Eye (tissue), 1 donor: ENCODE data around the gene CCNF.
"Not testable (repeated sequence)": the region's sequence is repeated elsewhere in the genome, so short reads cannot be mapped to it uniquely, and the experiment has no call there.

Source experiments
- DNase-seq: peaks from one replicate; pipeline ENCODE4 v3.0.0-alpha.2; 2015

The CCNF gene

DNA sequence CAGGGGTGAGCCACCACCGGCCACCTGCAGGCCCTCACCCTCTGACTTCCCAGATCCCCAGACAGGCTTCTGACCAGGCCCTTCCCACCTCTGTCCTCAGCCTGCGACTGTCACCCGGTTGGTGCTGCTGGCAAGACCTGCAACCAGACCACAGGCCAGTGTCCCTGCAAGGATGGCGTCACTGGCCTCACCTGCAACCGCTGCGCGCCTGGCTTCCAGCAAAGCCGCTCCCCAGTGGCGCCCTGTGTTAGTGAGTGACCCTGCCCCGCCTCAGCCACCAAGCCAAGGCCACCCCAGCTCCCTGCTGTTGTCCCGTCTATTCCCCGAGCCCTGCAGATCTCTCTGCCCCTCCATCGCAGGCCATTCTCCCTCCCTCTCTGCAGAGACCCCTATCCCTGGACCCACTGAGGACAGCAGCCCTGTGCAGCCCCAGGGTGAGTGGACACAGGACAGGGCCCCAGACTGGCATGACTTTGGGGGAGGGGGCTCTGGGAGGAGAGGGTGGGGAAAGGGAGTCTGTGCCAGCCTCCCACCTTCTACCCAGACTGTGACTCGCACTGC, 43.7 kb downstream of the CCNF start:
- DNase-seq: no peak

DNA sequence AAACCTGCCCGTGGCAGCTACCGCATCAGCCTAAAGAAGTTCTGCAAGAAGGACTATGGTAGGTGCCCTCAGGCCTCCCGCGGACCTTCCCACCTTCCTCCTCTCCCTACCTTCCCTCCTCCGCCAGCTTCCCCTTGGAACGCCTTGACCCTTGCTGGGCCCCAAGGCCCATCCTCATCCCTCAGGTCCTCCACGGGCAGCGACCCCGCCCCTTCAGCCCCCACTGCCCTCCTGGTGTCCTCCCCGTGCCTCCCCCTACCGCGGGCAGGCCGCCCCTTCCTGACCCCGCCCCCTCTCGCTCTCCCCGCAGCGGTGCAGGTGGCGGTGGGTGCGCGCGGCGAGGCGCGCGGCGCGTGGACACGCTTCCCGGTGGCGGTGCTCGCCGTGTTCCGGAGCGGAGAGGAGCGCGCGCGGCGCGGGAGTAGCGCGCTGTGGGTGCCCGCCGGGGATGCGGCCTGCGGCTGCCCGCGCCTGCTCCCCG, 44.2 kb downstream of the CCNF start:
- DNase-seq: peak; percentile 52

DNA sequence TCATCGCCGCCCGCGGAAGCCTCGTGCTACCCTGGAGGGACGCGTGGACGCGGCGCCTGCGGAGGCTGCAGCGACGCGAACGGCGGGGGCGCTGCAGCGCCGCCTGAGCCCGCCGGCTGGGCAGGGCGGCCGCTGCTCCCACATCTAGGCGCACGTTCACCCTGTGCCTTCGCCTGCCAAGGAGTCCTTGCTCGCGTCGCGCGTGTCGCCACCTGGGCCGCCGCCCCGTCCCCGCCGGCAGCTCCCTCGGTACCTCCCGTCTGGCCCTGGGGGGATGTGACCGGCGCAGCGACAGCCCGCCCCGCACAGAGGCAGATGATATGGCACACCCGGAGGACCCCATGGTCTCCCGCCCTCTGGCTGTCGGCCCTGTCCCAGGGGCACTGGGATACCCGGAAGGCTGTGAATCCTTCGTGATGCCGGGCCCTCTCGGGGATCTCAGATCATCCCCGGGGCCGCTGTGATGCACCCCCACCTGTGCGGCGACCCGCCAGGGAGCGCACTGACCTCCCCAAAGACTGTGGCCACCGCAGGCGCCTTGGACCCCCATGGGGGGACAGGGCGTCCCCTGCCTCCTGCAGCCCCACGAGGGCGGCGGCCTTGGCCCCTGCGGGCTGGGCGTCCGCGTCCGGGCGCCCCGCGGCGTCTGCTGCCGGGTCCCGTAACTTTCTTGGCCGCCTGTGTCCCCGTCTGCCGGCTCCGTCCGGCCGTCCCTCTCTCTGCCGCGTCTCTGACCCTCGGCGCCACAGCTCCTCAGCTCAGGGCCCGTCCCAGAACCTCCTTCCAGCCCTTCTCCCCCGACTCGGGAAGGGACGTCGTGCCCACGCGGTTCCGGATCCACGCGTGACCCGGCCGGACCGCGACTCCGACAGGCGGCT, 45.0 kb downstream of the CCNF start:
- peak; percentile 74 for DNase-seq

DNA sequence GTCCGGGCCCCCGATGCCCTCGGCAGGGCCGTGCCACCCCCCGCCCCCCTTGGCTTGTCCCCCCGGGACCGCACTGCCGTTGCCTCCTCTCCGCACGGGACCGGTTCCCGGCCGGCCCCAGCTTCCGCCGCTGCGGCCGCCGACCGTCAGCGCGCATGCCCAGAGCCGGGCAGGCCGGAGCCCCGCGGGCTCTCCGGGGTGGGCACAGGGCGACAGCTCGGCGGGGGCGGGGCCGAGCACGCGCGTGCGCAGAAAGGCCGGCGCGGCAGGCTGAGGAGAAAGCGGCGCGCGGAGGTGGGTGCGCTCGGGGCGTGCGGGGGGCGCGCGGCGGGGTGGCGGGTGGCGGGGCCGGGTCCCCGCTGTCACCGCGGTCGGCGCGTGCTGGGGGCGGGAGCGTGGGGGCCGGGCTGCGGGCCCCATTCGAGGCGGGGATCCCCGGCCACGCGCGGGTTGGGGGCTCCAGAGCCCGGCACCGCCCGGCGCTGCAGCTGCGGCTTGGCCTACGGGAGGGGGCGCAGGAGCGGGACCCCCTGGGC, 45.7 kb downstream of the CCNF start, which contains the start of gene TBC1D24:
TSS of gene TBC1D24 (plus strand) at position 251 of the 536 bp plus-strand sequence. CDS start 21,022 bp downstream, outside the sequence.
- DNase-seq: peak; percentile 94

DNA sequence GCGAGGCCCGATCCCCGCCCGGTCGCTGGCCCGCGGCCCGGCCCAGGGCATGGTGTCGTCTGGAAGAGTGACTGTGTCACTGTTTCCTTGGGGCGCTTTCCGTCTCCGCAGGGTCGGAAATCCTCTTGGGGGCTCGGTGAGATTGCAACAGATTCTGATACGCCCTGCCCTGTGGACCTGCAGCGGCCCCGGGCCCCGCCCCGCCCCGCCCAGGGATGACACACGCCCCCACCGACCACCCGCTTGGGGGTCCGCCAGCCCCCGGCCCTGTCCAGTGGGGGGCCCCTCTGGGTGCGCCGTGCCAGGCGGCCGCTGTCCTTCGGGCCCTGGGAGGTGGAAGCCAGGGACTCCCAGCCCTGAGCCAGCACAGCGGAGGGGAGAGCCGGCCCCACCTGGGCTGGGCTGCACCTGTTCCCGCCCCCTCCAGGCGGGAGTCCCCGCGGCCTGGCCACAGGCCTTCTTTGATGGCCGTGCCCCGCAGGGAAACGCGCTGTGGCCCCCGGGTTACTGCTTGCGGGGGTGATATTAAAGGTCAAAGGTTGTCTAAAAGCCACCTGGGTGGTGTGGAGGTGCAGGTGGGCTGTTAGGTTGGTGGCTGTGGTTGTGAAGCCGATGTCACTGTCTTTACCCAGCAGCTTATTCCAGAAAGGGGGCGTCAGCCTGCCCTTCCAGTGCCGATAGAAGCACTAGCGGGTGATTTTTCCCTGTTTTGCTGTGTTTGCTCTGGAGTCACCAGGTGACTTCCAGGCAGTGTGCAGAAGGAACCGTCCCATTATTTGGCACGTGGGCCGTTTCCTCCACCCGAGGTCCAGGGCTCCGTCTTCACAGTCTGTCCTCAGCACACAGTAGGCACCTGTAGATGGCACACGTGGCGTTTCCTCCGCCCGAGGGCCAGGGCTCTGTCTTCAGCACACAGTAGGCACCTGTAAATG, 46.4 kb downstream of the CCNF start:
- DNase-seq: peak; percentile 63

DNA sequence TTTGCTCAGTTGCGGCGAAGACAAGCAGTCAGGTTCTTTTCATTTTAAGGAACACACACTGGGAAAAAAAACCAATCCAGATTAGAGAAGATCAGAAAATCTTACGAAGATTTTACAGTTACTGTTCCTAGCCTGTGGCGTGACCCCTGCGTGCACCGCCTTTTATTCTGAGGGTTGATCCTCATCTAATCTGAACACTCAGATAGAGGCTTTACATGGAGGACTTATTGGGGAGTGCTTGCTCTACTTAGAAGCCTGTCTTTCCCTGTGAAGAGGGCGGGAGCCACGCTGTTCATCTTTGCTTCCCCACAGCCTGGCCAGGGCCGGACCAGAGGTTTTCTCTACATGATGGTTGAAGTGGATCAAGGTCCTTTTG, 47.1 kb downstream of the CCNF start:
- DNase-seq: no peak

DNA sequence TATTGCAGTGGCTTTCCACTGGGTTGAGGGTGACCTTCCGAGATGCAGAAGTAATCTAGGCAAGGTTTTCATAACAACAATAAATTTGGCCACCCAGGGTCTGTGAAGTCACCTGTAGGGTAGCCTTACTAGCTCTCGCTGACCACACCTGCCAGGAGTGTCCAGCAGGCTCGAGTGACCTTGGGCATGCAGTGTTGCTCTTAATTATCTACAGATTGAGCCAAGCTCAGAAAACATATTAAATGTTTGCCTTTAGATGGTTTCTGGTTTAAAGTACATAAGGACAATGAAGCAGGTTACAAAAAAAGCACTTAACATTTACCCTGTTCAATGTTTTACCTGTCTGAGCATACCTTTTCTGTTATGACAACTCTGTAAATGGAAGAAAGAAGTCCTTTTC, 47.5 kb downstream of the CCNF start:
- DNase-seq: no peak

DNA sequence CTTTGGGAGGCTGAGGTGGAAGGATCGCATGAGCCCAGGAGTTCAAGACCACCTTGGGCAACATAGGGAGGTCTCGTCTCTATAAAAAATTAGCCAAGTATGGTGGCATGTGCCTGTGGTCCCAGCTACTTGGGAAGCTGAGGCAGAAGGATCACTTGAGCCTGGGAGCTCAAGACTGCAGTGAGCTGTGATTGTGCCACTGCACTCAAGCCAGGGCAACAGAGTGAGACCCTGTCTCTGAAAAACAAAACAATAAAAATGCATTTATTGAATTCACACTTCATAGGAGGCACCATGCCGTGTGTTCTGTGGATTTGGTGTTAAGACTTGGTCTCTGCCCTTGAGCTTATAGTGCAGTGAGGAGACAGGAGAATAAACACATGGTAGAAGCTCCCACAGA, 48.1 kb downstream of the CCNF start:
- no peak for DNase-seq

DNA sequence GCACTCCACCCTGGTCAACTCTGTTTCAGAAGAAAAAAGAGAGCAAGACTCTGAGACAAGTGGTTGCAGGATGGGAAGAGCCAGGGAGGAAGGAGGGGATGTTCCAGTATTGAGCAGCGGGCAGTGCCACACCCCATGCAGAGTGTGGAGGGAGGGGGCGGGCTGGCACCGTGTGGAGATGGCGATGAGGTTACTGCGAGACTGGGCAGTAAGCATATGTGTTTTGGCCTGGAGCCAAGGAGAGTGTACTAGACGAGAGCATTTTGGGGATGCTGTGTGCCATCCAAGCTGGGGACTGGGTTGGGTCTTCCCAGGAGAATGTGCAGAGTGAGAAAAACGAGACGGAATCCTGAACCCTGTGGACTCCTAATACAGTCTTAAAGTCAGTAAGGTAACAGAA, 49.0 kb downstream of the CCNF start:
- DNase-seq: no peak

DNA sequence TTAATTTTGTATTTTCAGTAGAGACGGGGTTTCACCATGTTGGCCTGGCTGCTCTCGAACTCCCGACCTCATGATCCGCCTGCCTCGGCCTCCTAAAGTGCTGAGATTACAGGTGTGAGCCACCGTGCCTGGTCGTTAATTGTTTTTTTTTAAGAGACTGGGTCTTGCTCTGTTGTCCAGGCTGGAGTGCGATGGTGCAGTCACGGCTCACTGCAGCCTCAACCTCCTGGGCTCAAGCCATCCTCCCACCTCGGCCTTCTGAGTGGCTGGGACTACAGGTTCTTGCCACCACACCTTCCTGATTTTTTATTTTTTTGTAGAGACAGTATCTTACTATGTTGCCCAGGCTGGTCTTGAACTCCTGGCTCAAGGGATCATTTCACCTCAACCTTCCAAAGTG, 50.7 kb downstream of the CCNF start:
- DNase-seq: not testable (repeated sequence)

DNA sequence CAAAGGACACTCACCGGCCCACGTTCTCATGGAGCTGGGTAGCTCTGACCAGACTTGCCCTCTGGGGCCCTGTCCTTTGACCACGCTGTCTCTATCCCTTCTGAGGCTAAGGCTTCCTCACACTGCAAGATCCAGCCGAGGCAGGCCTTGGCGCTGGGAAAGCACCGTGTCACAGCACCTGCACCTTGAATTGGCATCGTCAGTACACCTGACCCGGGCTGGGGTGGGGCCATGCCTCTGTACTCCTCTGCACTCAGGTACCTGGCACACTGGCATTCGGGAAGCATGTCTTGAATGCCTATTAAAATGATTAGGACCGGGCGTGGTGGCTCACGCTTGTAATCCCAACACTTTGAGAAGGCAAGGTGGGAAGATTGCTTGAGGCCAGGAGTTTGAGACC, 51.7 kb downstream of the CCNF start:
- DNase-seq: no peak

DNA sequence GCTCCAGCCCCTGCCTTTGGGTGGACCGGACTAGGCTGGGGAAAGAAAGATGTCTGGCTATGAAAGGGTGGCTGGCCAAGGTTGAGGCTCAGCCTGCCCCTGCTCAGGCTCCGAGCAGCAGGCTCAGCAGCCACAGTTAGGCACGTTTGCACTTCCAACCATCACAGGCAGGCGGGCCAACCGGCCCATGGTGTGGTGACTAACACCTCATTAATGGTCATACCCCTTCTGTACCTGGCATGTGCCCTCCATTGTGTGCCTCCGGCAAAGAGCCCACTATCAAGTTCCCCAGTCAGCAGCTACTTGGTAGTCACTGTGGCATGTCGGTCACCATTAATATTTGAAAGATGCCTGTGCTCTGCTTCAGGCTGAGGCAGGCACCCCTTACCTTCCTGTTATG, 52.4 kb downstream of the CCNF start:
- DNase-seq: no peak

DNA sequence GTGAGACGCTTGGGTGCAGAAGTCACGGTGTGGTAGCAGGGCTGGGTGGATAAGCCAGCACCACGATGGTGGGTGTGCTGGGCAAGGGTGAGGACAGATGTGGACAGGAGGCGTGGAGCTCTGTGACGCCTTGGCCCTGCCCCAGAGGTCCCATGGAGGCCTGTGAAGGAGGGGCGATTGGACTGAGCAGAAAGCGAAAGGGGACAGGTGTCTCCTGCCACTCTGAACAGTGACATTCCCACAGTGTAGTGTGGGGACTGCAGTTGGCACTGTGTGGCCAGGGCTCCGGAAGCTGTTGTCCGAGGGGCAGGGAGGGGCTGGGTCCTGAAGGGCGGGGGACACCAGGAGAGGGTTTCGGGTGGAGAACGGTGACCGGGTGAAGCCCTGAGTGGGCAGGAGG, 53.0 kb downstream of the CCNF start:
- DNase-seq: no peak

DNA sequence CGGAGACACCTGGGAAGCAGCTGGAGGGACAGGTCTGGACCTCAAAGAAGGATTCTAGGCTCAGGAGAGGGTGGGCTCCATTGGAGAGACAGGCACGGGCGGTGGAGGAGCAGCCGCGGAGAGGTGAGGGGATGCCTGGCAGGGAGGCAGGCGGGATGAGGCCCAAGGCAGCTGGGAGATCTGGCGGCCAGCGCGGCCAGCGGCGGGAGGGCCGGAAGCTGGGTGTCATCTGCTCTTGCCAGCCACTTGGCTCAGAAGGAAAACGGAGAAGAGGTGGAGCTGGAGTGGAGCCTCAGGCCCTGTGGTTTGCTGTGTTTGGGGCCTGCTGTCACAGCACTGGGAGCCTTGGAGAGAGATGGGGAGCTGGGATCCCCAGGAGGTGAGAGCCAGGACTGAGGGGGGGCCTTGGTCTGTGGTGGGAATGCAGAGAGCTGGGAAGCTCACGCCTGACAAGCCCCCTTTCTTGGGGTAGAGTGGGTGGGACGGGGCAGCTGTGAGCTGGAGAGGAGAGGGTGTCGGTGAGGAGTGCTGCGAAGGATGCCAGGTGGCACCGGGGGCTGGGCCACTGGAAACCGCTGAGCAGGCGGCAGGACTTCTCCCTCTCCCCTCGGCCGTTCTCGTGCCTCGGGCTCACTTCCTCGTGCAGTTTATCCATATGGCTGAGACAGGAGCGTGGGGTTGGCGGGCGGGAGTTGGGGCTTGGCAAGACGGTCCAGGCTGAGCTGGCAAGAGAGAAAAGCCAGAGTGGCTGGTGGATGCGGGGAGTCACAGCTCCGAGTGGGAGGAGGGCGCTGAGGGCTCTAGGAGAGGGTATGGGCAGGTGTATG, 53.7 kb downstream of the CCNF start:
- peak; percentile 46 for DNase-seq

DNA sequence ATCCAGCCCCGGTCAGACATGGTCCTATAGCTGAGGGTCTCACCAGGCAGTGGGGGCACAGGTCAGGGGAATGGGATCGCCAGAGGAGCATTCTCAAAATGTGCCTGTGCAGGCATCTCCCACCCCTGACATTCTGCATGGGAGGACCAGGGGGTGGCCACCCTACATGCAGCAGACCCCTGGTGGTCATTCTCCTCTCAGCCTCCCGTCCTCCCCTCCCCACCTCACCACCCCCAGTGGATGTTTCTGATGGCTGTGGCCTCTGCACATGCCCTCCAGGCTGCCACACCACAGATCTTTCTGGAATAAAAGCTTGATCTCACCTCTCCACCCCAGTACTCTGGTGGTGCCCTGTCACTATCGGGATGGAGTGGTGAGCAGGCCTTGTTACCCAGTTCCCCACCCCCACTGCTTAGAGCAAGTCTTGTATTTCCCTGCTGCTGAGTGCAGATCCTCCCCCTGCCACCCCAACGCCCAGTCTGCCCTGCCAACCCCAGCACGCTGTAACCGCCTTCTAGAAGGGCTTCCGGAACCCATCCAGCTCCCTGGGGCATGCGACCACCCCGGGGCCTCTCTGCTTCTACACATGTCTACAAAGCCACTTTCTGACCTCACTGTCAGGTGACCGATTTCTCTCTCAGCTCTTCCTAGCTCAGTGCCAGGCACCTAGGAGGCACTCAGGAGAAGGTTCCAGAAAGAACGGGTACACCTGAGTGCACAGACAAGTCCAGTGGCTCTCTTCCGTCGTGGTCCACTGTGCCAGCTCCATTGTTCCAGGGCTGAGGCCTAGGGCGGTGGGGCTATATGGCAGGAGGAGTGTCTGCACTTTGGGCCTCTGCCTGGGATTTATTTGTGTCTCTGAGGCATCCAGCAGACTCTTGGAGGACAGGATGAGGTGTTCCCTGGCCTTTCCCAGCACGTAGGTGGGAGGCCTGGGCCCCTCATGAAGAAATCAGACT, 55.0 kb downstream of the CCNF start:
- no peak for DNase-seq

DNA sequence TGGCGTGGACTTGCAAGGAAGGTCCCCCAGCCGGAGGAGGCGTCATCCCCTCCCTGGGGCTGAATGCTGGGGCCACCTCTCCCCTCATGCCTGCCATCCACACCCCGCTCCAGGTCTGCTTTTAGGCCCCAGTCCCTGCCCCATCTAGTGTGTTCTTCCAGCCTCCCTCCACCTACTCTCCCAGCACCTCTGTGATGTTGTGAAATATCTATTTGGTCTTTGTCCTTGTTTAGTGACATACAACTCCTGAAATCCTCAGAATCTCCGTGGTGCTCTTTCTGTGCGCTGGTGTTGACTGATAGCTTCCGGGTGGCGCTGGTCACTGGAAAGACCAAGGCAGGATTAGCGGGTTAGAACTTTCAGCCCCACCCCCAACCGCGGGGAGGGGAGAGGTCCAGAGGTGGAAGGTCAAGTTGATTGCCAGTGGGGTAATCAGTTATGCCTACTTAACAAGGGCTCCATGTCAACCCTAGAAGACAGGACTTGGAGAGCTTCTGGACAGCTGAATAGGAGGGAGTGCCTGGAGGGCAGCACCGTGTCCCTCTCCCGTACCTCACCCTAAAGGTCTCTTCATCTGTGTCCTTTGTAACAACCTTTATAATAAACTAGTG, 55.8 kb downstream of the CCNF start:
- no peak for DNase-seq

DNA sequence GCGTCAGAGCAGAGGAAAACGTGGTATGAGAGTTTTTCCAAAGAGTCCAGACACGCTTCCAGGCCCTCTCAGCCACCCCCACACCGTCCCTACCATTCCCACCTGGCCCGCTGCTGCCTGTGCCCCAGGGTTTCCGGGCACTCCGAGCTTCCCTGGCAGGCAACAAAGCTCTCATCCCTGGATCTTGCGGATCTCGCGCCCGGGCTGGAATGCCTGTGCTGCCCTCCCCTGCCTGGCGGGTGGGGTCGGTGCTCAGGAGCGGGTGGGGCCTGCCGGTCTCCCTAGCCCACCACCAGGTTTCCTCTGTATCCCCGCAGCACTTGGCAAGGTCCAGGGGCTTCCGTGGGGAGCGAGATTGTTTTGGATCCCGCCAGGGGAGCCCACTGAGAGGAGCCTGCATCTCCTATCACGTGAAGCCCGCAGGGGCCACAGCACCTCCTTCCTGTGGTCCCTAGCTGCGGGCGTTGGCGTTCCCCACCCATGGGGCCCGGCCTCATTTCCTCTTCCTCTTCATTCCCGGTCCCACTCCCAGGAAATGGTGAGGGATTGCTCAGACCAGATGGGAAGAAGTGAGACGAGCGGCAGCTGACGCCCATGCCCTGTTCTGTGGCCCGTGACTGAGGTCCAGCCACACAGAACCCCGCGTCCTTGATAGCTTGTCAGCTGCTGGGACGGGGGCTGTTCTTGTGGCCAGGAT, 56.7 kb downstream of the CCNF start:
- DNase-seq: no peak

DNA sequence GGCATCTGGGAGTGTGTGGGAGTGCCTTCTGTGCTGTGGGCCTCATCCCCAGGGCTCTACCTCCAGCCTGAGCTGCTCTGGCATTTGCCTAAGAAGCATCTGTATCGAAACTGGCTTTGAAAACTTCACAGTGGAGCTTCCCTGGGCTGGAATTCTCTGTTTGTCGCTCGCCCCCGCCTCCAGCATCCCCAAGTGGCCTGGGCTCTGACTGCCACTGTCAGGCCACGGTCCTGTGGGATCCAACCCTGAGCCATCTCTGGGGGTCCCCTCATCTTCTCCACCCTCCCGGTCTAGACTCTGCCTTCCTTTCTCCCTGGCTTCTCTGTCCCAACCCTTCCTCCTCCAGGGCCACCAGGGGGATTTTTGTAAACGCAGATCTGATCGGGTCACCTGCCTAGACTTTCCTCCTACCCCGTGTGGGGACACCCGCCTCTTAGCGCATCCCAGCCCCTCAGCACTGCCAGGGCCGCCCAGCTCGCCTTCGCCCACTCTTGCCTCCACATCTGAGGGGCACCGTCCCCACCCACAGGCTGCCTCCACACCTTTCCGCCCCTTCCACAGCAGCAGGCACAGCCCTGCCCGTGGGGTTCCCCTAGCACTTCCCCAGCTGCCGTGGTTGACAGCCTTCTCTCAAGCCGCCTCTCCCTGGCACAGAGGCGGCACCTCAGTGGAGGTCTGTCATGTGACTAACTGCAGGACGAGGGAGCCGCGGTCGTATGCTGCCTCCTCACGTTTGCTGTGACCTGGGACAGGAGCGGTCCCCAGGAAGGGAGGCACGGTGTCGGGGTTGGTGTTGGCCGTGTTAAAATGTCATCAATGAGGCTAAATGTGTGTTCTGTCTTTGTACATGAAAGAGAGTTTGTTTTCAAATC, 57.6 kb downstream of the CCNF start:
- peak; percentile 67 for DNase-seq

DNA sequence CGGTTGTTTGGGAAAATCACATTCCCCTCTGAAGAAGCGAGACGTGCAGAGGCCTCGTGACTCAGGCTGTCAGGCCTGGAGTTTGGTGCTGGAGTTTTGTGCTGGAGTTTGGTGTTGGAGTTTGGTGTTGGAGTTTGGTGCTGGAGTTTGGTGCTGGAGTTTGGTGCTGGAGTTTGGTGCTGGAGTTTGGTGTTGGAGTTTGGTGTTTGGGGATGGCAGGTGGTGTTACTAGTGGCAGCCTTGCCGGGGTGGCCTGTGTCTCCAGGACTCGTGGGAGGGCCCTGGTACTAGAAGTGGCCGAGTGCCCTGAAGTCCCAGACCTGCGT, 58.2 kb downstream of the CCNF start:
- no peak for DNase-seq
